ENCODE measurements around the gene AKR1E2.

- TF ChIP-seq, protein P1, sequence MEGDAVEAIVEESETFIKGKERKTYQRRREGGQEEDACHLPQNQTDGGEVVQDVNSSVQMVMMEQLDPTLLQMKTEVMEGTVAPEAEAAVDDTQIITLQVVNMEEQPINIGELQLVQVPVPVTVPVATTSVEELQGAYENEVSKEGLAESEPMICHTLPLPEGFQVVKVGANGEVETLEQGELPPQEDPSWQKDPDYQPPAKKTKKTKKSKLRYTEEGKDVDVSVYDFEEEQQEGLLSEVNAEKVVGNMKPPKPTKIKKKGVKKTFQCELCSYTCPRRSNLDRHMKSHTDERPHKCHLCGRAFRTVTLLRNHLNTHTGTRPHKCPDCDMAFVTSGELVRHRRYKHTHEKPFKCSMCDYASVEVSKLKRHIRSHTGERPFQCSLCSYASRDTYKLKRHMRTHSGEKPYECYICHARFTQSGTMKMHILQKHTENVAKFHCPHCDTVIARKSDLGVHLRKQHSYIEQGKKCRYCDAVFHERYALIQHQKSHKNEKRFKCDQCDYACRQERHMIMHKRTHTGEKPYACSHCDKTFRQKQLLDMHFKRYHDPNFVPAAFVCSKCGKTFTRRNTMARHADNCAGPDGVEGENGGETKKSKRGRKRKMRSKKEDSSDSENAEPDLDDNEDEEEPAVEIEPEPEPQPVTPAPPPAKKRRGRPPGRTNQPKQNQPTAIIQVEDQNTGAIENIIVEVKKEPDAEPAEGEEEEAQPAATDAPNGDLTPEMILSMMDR (IDR thresholded peaks at IDR 0.05), result no peak
- TF ChIP-seq POLR2AphosphoS5 (IDR thresholded peaks at IDR 0.05) (no peak), POLR2A (IDR thresholded peaks at IDR 0.05) (no peak), EP300 (IDR thresholded peaks at IDR 0.05) (no peak)
These were observed 35.1 kb upstream of the AKR1E2 start for GRCh38 chr10:4790922-4791321.

Data from stomach (tissue), 4 donors.